ENCODE measurements around the gene TNFRSF17. TPM values are rescaled to one million over a fixed set of nuclear protein-coding genes. Genes with fewer than 3 reads are reported as not detected.

Gene TNFRSF17
- total and polyA plus RNA-seq, 2 of the 13 experiments (the other 11 are each of a cell fraction or from before 2014, with no cell fraction given): not detected

DNA sequence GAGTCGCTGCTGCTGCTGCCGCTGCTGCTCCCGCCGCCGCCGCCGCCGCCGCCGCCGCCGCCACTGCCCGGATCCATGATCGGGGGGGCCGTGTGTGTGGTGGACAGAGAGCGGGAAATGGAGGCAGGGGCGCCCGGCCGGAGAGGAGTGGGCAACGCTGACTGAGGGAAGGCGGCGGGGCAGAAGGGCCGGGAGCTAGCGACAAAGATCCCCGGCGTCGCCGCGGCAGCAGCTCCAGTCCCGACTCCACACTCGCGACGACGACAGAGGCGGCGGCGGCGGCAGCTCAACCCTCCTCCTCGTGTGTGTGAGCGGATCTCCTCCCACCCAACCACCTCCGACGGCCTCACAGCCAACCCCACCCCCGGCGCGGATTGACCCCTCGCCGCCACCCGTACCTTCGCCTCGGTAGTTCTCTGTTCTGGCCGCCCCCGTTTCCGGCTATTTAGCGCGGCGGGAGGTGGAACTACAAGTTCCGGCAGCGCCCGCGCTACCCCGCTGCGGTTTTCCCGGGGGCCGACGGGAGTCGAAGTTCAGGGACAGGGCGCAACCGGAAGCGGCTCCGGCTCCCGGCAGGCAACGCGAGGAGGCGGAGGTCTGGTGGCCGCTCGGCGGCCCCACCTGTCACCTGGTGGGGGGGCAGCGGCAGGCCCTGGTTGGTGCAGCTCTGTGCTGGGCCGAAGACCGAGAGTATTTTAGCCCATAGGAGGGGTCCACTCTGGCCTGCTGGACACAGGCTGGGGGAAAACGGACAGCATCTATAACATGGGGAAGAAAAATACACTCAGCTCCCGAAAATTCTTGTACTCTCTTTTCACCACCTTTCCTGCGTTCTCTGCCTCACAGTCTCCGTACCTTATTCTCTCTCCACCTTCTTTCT lies 49.1 kb upstream of the TNFRSF17 start, which contains the start of gene GSPT1 (continued):
- TF ChIP-seq RFX5 (IDR thresholded peaks at IDR 0.05; ENCODE audit: low read depth, low read length) (peak; percentile 31; the same call in 1 of the 2 replicates), PCBP2 (optimal IDR thresholded peaks at IDR 0.05; ENCODE audit: low read depth, low read length, poor library complexity, severe bottlenecking) (no peak), ZNF672 (CRISPR knock-in tag; IDR thresholded peaks at IDR 0.05) (no peak), HNRNPK (IDR thresholded peaks at IDR 0.05; ENCODE audit: low read depth, low read length, poor library complexity, severe bottlenecking) (peak; percentile 86), HIVEP1 (CRISPR knock-in tag; IDR thresholded peaks at IDR 0.05) (peak; percentile 95), ZNF136 (CRISPR knock-in tag; IDR thresholded peaks at IDR 0.05; ENCODE audit: low read depth) (no peak), ZNF343 (CRISPR knock-in tag; IDR thresholded peaks at IDR 0.05) (no peak), ZBTB3 (CRISPR knock-in tag; IDR thresholded peaks at IDR 0.05; ENCODE audit: borderline replicate concordance, low read depth) (peak; percentile 59; the same call in 1 of the 2 replicates), PAWR (CRISPR knock-in tag; IDR thresholded peaks at IDR 0.05; ENCODE audit: borderline replicate concordance) (0 out of 2 replicates have a peak, but pooled peaks have one; percentile 45), SCMH1 (CRISPR knock-in tag; IDR thresholded peaks at IDR 0.05; ENCODE audit: borderline replicate concordance) (no peak), KDM1A (CRISPR knock-in tag; IDR thresholded peaks at IDR 0.05) (0 out of 2 replicates have a peak, but pooled peaks have one; percentile 39), ZNF354B (CRISPR knock-in tag; IDR thresholded peaks at IDR 0.05) (peak; percentile 87; the same call in 1 of the 2 replicates), RBM22 (optimal IDR thresholded peaks at IDR 0.05; ENCODE audit: low read length) (peak; percentile 60)
- TF ChIP-seq, protein P1, sequence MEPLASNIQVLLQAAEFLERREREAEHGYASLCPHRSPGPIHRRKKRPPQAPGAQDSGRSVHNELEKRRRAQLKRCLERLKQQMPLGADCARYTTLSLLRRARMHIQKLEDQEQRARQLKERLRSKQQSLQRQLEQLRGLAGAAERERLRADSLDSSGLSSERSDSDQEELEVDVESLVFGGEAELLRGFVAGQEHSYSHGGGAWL (CRISPR knock-in tag; IDR thresholded peaks at IDR 0.05): peak; percentile 87
- TF ChIP-seq, protein P2, sequence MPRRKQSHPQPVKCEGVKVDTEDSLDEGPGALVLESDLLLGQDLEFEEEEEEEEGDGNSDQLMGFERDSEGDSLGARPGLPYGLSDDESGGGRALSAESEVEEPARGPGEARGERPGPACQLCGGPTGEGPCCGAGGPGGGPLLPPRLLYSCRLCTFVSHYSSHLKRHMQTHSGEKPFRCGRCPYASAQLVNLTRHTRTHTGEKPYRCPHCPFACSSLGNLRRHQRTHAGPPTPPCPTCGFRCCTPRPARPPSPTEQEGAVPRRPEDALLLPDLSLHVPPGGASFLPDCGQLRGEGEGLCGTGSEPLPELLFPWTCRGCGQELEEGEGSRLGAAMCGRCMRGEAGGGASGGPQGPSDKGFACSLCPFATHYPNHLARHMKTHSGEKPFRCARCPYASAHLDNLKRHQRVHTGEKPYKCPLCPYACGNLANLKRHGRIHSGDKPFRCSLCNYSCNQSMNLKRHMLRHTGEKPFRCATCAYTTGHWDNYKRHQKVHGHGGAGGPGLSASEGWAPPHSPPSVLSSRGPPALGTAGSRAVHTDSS (CRISPR knock-in tag; conservative IDR thresholded peaks at IDR 0.05): 0 out of 2 replicates have a peak, but pooled peaks have one; percentile 95
- TF ChIP-seq, protein P3, sequence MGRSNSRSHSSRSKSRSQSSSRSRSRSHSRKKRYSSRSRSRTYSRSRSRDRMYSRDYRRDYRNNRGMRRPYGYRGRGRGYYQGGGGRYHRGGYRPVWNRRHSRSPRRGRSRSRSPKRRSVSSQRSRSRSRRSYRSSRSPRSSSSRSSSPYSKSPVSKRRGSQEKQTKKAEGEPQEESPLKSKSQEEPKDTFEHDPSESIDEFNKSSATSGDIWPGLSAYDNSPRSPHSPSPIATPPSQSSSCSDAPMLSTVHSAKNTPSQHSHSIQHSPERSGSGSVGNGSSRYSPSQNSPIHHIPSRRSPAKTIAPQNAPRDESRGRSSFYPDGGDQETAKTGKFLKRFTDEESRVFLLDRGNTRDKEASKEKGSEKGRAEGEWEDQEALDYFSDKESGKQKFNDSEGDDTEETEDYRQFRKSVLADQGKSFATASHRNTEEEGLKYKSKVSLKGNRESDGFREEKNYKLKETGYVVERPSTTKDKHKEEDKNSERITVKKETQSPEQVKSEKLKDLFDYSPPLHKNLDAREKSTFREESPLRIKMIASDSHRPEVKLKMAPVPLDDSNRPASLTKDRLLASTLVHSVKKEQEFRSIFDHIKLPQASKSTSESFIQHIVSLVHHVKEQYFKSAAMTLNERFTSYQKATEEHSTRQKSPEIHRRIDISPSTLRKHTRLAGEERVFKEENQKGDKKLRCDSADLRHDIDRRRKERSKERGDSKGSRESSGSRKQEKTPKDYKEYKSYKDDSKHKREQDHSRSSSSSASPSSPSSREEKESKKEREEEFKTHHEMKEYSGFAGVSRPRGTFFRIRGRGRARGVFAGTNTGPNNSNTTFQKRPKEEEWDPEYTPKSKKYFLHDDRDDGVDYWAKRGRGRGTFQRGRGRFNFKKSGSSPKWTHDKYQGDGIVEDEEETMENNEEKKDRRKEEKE (IDR thresholded peaks at IDR 0.05): no peak
- TF ChIP-seq, protein P4, sequence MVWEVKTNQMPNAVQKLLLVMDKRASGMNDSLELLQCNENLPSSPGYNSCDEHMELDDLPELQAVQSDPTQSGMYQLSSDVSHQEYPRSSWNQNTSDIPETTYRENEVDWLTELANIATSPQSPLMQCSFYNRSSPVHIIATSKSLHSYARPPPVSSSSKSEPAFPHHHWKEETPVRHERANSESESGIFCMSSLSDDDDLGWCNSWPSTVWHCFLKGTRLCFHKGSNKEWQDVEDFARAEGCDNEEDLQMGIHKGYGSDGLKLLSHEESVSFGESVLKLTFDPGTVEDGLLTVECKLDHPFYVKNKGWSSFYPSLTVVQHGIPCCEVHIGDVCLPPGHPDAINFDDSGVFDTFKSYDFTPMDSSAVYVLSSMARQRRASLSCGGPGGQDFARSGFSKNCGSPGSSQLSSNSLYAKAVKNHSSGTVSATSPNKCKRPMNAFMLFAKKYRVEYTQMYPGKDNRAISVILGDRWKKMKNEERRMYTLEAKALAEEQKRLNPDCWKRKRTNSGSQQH (CRISPR knock-in tag; IDR thresholded peaks at IDR 0.05; ENCODE audit: low read depth): peak; percentile 91
- TF ChIP-seq, protein P5, sequence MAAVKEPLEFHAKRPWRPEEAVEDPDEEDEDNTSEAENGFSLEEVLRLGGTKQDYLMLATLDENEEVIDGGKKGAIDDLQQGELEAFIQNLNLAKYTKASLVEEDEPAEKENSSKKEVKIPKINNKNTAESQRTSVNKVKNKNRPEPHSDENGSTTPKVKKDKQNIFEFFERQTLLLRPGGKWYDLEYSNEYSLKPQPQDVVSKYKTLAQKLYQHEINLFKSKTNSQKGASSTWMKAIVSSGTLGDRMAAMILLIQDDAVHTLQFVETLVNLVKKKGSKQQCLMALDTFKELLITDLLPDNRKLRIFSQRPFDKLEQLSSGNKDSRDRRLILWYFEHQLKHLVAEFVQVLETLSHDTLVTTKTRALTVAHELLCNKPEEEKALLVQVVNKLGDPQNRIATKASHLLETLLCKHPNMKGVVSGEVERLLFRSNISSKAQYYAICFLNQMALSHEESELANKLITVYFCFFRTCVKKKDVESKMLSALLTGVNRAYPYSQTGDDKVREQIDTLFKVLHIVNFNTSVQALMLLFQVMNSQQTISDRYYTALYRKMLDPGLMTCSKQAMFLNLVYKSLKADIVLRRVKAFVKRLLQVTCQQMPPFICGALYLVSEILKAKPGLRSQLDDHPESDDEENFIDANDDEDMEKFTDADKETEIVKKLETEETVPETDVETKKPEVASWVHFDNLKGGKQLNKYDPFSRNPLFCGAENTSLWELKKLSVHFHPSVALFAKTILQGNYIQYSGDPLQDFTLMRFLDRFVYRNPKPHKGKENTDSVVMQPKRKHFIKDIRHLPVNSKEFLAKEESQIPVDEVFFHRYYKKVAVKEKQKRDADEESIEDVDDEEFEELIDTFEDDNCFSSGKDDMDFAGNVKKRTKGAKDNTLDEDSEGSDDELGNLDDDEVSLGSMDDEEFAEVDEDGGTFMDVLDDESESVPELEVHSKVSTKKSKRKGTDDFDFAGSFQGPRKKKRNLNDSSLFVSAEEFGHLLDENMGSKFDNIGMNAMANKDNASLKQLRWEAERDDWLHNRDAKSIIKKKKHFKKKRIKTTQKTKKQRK (IDR thresholded peaks at IDR 0.05; ENCODE audit: low read length): no peak

All from HepG2 (cell line).